ENCODE measurements around the gene ANKRD62. TPM values are rescaled to one million over a fixed set of nuclear protein-coding genes. Genes with fewer than 3 reads are reported as not detected.
"Not testable (repeated sequence)": the region's sequence is repeated elsewhere in the genome, so short reads cannot be mapped to it uniquely, and the experiment has no call there.

ANKRD62 gene
- total RNA-seq, 2 experiments from 2014 or later, result not detected

DNA sequence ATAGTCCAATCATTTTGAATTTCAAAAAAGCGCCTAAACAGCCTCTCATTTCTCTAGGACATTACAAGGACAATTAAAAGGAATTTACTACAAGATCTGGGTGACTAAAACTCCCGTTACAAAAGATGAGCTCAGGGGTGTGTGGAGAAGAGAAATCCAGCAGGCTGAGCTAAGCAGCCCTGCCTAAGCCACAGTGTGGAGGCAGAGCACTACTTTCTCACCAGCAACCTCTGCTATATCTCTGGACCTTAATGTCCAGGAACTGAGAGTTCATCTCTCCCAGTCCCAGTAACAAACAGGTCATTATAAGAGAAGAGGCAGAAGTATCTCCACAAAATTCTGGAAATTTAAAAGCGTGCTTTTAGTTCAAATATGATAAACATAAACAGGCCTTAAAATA lies 18.9 kb upstream of the ANKRD62 start:
- ChIA-PET CTCF (no interaction called here), POLR2A (no interaction called here)
- H3K36me3 Mint-ChIP-seq (ENCODE audit: low read depth), result no peaks in the 10 kb centered on the region
- no peak for DNase-seq
- H3K27ac Mint-ChIP-seq, result no peak overlapping the region
- no peaks in the 10 kb centered on the region for H3K4me1 Mint-ChIP-seq
- H3K4me3 Mint-ChIP-seq, result no peak overlapping the region
- no peaks in the 10 kb centered on the region for H3K9me3 Mint-ChIP-seq
- H3K27me3 Mint-ChIP-seq, result peaks cover 42% of the 10 kb centered on the region

DNA sequence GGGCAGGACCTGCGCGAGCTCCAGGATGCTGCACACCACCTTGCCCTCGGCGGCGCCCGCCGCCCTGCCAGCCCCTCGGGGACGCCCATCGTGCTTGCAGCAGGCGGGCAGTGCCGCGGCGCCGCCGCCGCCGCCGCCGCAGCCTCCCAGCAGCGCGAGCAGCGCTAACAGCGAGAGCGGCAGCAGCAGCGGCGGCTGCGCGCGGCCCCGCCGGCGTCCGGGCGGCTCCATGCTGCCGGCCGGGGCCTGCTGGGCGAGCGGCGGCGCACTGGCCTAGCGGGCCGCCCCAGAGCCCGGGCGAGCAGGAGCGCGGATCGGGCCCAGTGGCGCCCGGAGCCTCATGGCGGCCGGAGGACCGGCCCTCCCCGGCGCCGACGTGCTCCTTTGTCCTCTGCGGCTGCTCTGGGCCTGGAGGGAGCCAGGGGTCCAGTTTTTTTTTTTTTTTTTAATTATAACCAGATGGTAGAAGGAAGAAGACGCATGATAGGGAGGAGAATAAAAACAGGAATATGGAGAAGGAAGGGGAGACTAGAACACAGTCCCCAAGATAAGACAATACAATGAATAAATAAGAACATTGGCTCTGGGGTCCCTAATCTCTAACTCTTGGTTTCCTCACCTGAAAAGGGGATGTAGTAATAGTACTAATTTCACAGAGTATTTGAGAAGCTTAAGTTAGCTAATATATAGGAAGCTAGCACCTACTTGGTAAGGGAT lies 17.1 kb upstream of the ANKRD62 start:
- Mint-ChIP-seq H3K9me3 (no peaks in the 10 kb centered on the region), H3K4me3 (no peak overlapping the region), H3K36me3 (ENCODE audit: low read depth) (no peaks in the 10 kb centered on the region), H3K4me1 (no peaks in the 10 kb centered on the region), H3K27ac (no peak overlapping the region), H3K27me3 (peaks cover 39% of the 10 kb centered on the region)
- ChIA-PET CTCF (no interaction called here), POLR2A (no interaction called here)
- no peak for DNase-seq

DNA sequence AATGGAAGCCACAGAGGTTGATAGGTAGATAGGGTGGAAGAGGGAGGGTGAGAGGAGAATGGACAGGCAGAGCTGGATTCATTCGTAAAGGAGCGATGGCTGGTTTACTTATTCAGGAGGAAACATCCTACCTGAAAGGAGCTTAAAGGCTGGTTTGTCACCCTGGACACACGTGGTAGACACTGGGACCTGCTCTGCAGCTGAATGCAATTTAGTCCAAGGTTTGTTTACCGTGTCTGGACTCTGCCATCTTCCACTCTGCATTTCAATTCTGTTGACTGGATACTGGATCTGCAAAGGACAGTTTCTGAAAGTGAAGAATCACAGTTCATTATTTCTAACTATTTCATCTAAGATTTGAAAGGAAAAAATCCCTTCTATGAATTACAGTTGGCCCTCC lies 15.6 kb upstream of the ANKRD62 start:
- H3K27me3 Mint-ChIP-seq, result peaks cover 35% of the 10 kb centered on the region
- DNase-seq; CTCF ChIA-PET; H3K27ac Mint-ChIP-seq; H3K9me3 Mint-ChIP-seq; H3K4me1 Mint-ChIP-seq; H3K4me3 Mint-ChIP-seq; POLR2A ChIA-PET; H3K36me3 Mint-ChIP-seq (ENCODE audit: low read depth): not testable (repeated sequence)

- H3K27ac Mint-ChIP-seq, result no peak overlapping the region
- POLR2A ChIA-PET, result no interaction called here
Observed at GRCh38 chr18:12079491-12080237, 14.0 kb upstream of the ANKRD62 start.

GRCh38 chr18:12085136-12085535 lies 8.5 kb upstream of the ANKRD62 start:
- H3K9me3 Mint-ChIP-seq, result no peaks in the 10 kb centered on the region

More at GRCh38 chr18:12079491-12080237, 14.0 kb upstream of the ANKRD62 start:
- Mint-ChIP-seq H3K9me3 (no peaks in the 10 kb centered on the region), H3K4me1 (no peaks in the 10 kb centered on the region), H3K27me3 (peaks cover 39% of the 10 kb centered on the region), H3K4me3 (no peak overlapping the region), H3K36me3 (ENCODE audit: low read depth) (no peaks in the 10 kb centered on the region)
- CTCF ChIA-PET, result no interaction called here
- DNase-seq, result no peak

GRCh38 chr18:12085786-12086185 lies 7.9 kb upstream of the ANKRD62 start:
- Mint-ChIP-seq H3K27ac (no peak overlapping the region), H3K4me1 (no peaks in the 10 kb centered on the region), H3K4me3 (no peak overlapping the region), H3K27me3 (peaks cover 14% of the 10 kb centered on the region), H3K36me3 (ENCODE audit: low read depth) (no peaks in the 10 kb centered on the region), H3K9me3 (no peaks in the 10 kb centered on the region)
- DNase-seq, result no peak
- ChIA-PET CTCF (no interaction called here), POLR2A (no interaction called here)

More at GRCh38 chr18:12085136-12085535, 8.5 kb upstream of the ANKRD62 start:
- H3K36me3 Mint-ChIP-seq (ENCODE audit: low read depth), result no peaks in the 10 kb centered on the region
- DNase-seq, result no peak
- ChIA-PET CTCF (no interaction called here), POLR2A (no interaction called here)
- H3K27me3 Mint-ChIP-seq, result peaks cover 15% of the 10 kb centered on the region
- H3K27ac Mint-ChIP-seq, result no peak overlapping the region
- no peak overlapping the region for H3K4me3 Mint-ChIP-seq
- H3K4me1 Mint-ChIP-seq, result no peaks in the 10 kb centered on the region

DNA sequence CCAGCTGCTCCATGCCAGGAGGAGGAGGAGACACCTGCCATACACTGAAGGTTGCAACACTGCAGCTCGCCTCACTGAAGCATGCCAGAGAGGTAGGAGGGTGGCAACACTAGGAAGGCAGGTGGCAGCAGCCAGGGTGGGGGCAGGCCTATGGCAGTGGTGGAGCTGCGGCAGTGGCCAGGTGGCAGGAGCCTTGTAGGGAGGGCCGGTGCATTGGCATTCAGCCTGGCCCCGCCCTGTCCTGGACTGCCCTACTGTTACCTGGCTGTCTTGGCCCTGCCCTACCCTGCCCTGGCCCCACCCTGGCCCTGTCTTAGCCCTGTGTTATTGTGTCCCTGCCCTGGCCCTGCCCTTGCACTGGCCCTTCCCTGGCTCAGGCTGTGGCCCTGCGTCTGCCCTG lies 7.4 kb upstream of the ANKRD62 start:
- POLR2A ChIA-PET, result no interaction called here
- CTCF ChIA-PET, result no interaction called here
- H3K27ac Mint-ChIP-seq, result no peak overlapping the region
- no peaks in the 10 kb centered on the region for H3K9me3 Mint-ChIP-seq
- H3K27me3 Mint-ChIP-seq, result peaks cover 12% of the 10 kb centered on the region
- H3K4me1 Mint-ChIP-seq, result no peaks in the 10 kb centered on the region
- DNase-seq, result no peak
- no peaks in the 10 kb centered on the region for H3K36me3 Mint-ChIP-seq (ENCODE audit: low read depth)
- H3K4me3 Mint-ChIP-seq, result no peak overlapping the region

GRCh38 chr18:12086677-12087470 lies 6.8 kb upstream of the ANKRD62 start:
- H3K36me3 Mint-ChIP-seq (ENCODE audit: low read depth), result no peaks in the 10 kb centered on the region
- no peak for DNase-seq
- ChIA-PET CTCF (no interaction called here), POLR2A (no interaction called here)
- H3K9me3 Mint-ChIP-seq, result no peaks in the 10 kb centered on the region
- no peak overlapping the region for H3K4me3 Mint-ChIP-seq
- peaks cover 12% of the 10 kb centered on the region for H3K27me3 Mint-ChIP-seq
- no peaks in the 10 kb centered on the region for H3K4me1 Mint-ChIP-seq
- H3K27ac Mint-ChIP-seq, result no peak overlapping the region

GRCh38 chr18:12087471-12088025 lies 6.1 kb upstream of the ANKRD62 start:
- Mint-ChIP-seq H3K9me3 (no peaks in the 10 kb centered on the region), H3K4me1 (no peaks in the 10 kb centered on the region), H3K4me3 (no peak overlapping the region), H3K36me3 (ENCODE audit: low read depth) (no peaks in the 10 kb centered on the region), H3K27me3 (peaks cover 12% of the 10 kb centered on the region), H3K27ac (no peak overlapping the region)
- ChIA-PET POLR2A (no interaction called here), CTCF (no interaction called here)
- no peak for DNase-seq

- no peaks in the 10 kb centered on the region for H3K9me3 Mint-ChIP-seq
- H3K4me1 Mint-ChIP-seq, result no peaks in the 10 kb centered on the region
- DNase-seq, result no peak
- no peaks in the 10 kb centered on the region for H3K36me3 Mint-ChIP-seq (ENCODE audit: low read depth)
- H3K27ac Mint-ChIP-seq, result no peak overlapping the region
- ChIA-PET POLR2A (no interaction called here), CTCF (no interaction called here)
- no peak overlapping the region for H3K4me3 Mint-ChIP-seq
- peaks cover 12% of the 10 kb centered on the region for H3K27me3 Mint-ChIP-seq
Observed at GRCh38 chr18:12088096-12088495, 5.5 kb upstream of the ANKRD62 start.

DNA sequence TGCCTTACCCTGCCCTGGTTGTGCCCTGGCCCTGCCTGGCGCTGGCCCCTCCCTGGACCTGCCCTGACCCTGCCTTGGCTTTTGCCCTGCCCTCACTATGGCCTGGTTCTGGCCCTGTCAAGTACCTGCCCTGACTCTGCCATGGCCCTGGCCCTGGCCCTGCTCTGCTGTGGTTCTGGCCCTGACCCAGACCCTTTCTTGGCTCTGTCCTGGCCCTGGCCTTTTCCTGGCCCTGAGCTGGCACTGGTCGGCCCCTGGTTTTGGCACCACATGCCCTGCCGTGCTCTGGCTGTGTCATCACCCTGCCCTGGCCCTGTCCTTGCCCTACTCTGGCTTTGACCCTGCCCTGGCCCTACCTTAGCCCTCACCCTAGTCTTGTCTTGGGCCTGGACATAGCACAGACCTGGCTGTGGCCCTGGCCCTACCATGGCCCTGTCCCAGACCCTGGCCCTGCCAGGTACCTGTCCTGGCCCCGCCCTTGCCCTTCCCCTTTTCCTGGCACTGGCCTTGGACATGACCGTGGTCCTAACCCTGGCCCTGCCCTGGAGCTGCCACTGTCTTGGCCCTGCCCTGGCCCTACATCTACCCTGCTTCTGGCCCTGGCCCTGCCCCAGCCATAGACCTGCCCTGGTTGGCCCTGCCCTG lies 4.8 kb upstream of the ANKRD62 start:
- Mint-ChIP-seq H3K9me3 (peaks cover 2% of the 10 kb centered on the region), H3K27ac (no peak overlapping the region), H3K36me3 (ENCODE audit: low read depth) (no peaks in the 10 kb centered on the region), H3K27me3 (peaks cover 6% of the 10 kb centered on the region), H3K4me3 (no peak overlapping the region), H3K4me1 (no peaks in the 10 kb centered on the region)
- CTCF ChIA-PET, result no interaction called here
- no peak for DNase-seq
- POLR2A ChIA-PET, result no interaction called here

DNA sequence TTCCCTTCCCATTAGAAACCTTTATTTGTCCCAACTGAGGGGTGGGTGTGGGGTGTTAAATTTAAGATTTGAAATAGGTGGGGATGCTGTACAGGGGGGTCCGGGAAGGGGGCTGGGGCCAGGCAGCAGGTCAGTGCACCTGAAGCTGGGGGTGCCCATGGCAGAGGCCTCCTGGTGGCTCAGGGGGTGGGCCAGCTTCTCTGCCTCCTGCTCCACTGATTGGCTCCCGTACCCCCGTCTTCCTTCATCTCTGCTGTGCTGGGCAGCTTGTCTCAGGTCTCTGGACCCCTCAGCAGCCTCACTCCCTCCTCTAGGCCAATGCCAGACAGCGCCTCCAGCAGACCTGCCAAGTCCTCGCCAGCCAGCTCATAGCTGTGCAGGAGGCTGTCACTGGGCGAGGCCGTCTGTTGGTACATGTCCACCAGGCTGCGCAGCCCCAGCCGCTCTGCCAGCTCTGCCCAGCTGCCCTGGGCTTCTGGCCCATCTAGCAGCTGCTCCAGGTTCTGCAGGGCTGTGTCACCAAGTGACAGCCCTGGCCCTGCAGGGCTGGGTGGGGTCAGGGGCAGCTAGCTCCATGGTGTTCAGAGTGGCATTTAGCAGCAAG lies 2.0 kb upstream of the ANKRD62 start:
- peaks cover 4% of the 10 kb centered on the region for H3K9me3 Mint-ChIP-seq
- no peak overlapping the region for H3K27ac Mint-ChIP-seq
- no peak for DNase-seq
- no peaks in the 10 kb centered on the region for H3K36me3 Mint-ChIP-seq (ENCODE audit: low read depth)
- ChIA-PET CTCF (no interaction called here), POLR2A (no interaction called here)
- H3K4me3 Mint-ChIP-seq, result no peak overlapping the region
- H3K4me1 Mint-ChIP-seq, result no peaks in the 10 kb centered on the region
- no peaks in the 10 kb centered on the region for H3K27me3 Mint-ChIP-seq

Data from activated CD4-positive, alpha-beta memory T cell treated with anti-CD3 and anti-CD28 coated beads, Interleukin-2, amount 10 ng/mL, durations not matched to agents 7 days and 5 days (primary cell).